ENCODE results near the gene ACVR2B.

Gene ACVR2B

DNA sequence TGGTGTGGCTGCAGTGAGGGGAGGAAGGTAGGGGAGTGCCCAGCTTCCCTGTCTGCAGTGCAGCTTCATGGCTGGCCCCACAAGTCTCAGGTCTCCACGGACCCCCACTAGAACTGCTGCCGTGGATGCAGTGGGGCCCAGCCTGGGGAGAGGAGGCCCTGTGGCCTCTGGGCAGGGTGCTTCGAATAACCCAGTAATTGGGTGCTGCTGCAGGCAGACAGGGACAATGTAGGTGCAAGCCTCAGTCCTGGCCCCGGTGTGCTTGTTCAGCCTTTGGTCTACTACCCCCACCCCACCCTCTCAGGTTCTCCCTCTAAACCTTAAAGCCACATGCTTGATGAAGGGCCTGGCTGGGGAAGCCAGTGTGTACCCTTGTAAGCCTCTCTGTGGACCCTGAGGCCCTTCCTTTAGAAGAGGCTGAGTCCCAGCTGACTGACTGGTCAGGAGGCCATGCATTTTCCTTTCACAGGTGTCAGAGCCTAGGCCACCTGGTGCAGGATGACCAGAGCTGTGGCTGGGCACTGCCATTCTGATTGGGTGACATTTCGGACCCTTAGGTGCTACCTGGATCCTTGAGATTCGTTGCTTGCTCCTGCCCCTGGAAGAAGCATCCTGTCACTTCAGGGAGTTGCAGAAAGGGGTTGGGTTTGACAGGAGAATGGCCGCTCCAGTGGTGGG, 21.4 kb downstream of the ACVR2B start:
- no peak overlapping the region for H3K4me2 ChIP-seq (ENCODE audit: insufficient read depth, low read length, poor library complexity, severe bottlenecking)
- peaks cover 4 to 29% of the 10 kb centered on the region in 2 donors for H3K9me3 ChIP-seq (replicated peaks in 1 of 2; ENCODE audit: control insufficient read depth in 2 of 2, insufficient read depth in 1 of 2, low read depth in 1 of 2, low read length in 2 of 2)
- H2BK120ac ChIP-seq (ENCODE audit: low read depth, low read length), result no peak overlapping the region
- no peak overlapping the region for H3K14ac ChIP-seq (ENCODE audit: low read length)
- H3K27ac ChIP-seq (replicated peaks; ENCODE audit: low read length), result no peak overlapping the region
- no peaks in the 10 kb centered on the region for H3K27me3 ChIP-seq (ENCODE audit: control insufficient read depth in 3 of 3, insufficient read depth in 3 of 3, low read depth in 1 of 3, low read length in 3 of 3)
- H2BK5ac ChIP-seq (ENCODE audit: low read length), result no peak overlapping the region
- no peak overlapping the region for H2BK12ac ChIP-seq (ENCODE audit: low read length)
- H2AFZ ChIP-seq (ENCODE audit: low read length), result no peak overlapping the region
- H2BK15ac ChIP-seq (ENCODE audit: low read length), result no peak overlapping the region
- no peak overlapping the region for H3K18ac ChIP-seq (ENCODE audit: low read length)
- no peak overlapping the region for H3K9ac ChIP-seq (ENCODE audit: low read depth, low read length, poor library complexity)
- no peak overlapping the region for H4K91ac ChIP-seq (ENCODE audit: low read depth, low read length, poor library complexity)
- no peak overlapping the region for H4K8ac ChIP-seq (ENCODE audit: low read depth, low read length)
- H3K4ac ChIP-seq (ENCODE audit: low read length), result no peak overlapping the region
- H3K79me1 ChIP-seq (ENCODE audit: low read depth, low read length), result peaks cover 32% of the 10 kb centered on the region
- DNase-seq (ENCODE audit: low spot score), result no peak
- H3K23ac ChIP-seq (ENCODE audit: low read depth, low read length, poor library complexity), result no peak overlapping the region
- no peaks in the 10 kb centered on the region for H3K4me1 ChIP-seq (ENCODE audit: control insufficient read depth in 2 of 2, insufficient read depth in 1 of 2, low read depth in 1 of 2, low read length in 2 of 2)
- H3K4me3 ChIP-seq (ENCODE audit: low read length in 2 of 2), result no peak overlapping the region
- no peak overlapping the region for H2AK5ac ChIP-seq (ENCODE audit: low read depth, low read length)
- H3K36me3 ChIP-seq (replicated peaks in 1 of 2; ENCODE audit: control insufficient read depth in 2 of 2, insufficient read depth in 2 of 2, low read length in 2 of 2), result peaks cover 21 to 63% of the 10 kb centered on the region in 2 donors
- no CpG with 5 or more reads among the region's 7 CpGs for WGBS, 2 donors (ENCODE audit: extremely low coverage in 2 of 2, insufficient read length in 2 of 2, insufficient replicate concordance in 1 of 2)

GRCh38 chr3:38475716-38476115, 22.0 kb downstream of the ACVR2B start:
- Histone ChIP-seq H3K36me3 (replicated peaks in 1 of 2; ENCODE audit: control insufficient read depth in 2 of 2, insufficient read depth in 2 of 2, low read length in 2 of 2) (peaks cover 28 to 70% of the 10 kb centered on the region in 2 donors), H3K9ac (ENCODE audit: low read depth, low read length, poor library complexity) (no peak overlapping the region), H3K27me3 (ENCODE audit: control insufficient read depth in 3 of 3, insufficient read depth in 3 of 3, low read depth in 1 of 3, low read length in 3 of 3) (no peaks in the 10 kb centered on the region), H4K91ac (ENCODE audit: low read depth, low read length, poor library complexity) (no peak overlapping the region), H4K8ac (ENCODE audit: low read depth, low read length) (no peak overlapping the region), H2BK12ac (ENCODE audit: low read length) (no peak overlapping the region), H3K4me3 (ENCODE audit: low read length in 2 of 2) (no peak overlapping the region), H3K23ac (ENCODE audit: low read depth, low read length, poor library complexity) (no peak overlapping the region), H3K4me1 (ENCODE audit: control insufficient read depth in 2 of 2, insufficient read depth in 1 of 2, low read depth in 1 of 2, low read length in 2 of 2) (no peaks in the 10 kb centered on the region), H3K79me1 (ENCODE audit: low read depth, low read length) (peaks cover 32% of the 10 kb centered on the region), H2BK5ac (ENCODE audit: low read length) (no peak overlapping the region), H3K18ac (ENCODE audit: low read length) (no peak overlapping the region), H3K4ac (ENCODE audit: low read length) (no peak overlapping the region), H3K14ac (ENCODE audit: low read length) (no peak overlapping the region), H2AK5ac (ENCODE audit: low read depth, low read length) (no peak overlapping the region), H3K27ac (replicated peaks; ENCODE audit: low read length) (no peak overlapping the region), H2BK15ac (ENCODE audit: low read length) (no peak overlapping the region), H3K9me3 (replicated peaks in 1 of 2; ENCODE audit: control insufficient read depth in 2 of 2, insufficient read depth in 1 of 2, low read depth in 1 of 2, low read length in 2 of 2) (peaks cover 4 to 22% of the 10 kb centered on the region in 2 donors), H3K4me2 (ENCODE audit: insufficient read depth, low read length, poor library complexity, severe bottlenecking) (no peak overlapping the region), H2AFZ (ENCODE audit: low read length) (no peak overlapping the region), H2BK120ac (ENCODE audit: low read depth, low read length) (no peak overlapping the region)
- no peak for DNase-seq (ENCODE audit: low spot score)
- WGBS, 2 donors (ENCODE audit: extremely low coverage in 2 of 2, insufficient read length in 2 of 2, insufficient replicate concordance in 1 of 2), result no CpG with 5 or more reads among the region's 6 CpGs

DNA sequence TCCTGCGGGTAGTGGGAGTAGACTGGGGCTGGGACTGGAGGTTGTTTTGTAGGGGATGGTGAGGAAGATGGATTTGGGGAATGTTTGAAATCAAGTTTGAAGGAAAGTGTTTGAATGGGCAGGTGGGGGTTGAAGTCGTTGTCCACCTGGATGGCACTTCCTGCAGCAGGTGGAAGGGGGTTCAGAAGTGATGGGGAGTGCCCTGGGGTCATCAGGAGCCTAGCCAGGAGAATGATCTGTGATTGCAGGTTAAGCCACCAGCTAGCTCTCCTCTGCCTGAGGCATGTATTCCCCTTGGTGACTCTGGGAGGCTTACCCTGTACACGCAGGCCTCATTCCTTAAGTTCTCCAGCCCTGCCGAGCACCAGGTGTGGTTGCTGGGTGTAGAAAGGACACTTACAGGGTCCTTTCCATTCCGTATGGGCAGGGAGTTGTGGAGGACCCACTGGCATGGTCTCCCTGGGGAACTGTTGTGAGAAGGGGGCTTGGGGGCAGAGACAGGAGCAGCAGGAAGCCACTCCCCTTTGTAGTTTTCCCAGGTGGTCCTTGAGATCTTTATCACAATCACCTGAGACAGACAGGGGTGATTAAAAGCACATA, 22.6 kb downstream of the ACVR2B start:
- no peak overlapping the region for H3K14ac ChIP-seq (ENCODE audit: low read length)
- no CpG with 5 or more reads among the region's 5 CpGs for WGBS, 2 donors (ENCODE audit: extremely low coverage in 2 of 2, insufficient read length in 2 of 2, insufficient replicate concordance in 1 of 2)
- no peak overlapping the region for H2BK15ac ChIP-seq (ENCODE audit: low read length)

DNA sequence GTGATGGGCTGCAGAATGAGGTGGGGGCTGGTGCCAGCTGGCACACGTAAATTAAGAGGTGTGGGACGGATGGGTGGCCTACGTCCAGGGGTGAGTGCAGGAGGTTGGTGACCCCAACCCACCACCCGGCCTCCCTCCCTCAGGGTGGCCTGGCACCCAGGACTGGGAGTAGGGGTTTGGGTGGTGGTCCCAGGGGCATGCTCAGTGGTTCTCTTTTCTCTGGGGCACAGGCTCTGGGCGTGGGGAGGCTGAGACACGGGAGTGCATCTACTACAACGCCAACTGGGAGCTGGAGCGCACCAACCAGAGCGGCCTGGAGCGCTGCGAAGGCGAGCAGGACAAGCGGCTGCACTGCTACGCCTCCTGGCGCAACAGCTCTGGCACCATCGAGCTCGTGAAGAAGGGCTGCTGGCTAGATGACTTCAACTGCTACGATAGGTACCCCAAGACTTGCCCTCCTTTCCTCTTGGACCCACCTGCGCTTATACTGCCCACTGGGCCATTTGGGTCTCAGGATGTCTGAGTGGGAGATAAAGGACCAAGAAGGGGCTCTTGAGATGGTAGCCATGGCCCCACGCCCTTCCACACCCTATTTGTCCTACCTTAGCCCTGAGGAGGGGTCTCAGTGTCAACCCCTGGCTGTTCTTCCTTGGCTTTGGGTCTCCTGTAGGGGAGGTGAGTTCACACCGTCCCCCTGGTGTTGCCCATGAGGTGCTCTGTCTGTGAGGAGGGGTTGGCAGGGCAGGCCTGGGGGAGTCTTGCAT, 23.5 kb downstream of the ACVR2B start:
- H3K14ac ChIP-seq (ENCODE audit: low read length), result no peak overlapping the region
- no peak overlapping the region for H2BK120ac ChIP-seq (ENCODE audit: low read depth, low read length)
- no peak overlapping the region for H4K8ac ChIP-seq (ENCODE audit: low read depth, low read length)
- no CpG with 5 or more reads among the region's 21 CpGs for WGBS, 2 donors (ENCODE audit: extremely low coverage in 2 of 2, insufficient read length in 2 of 2, insufficient replicate concordance in 1 of 2)
- no peak overlapping the region for H2AK5ac ChIP-seq (ENCODE audit: low read depth, low read length)
- H3K4me1 ChIP-seq (ENCODE audit: control insufficient read depth in 2 of 2, insufficient read depth in 1 of 2, low read depth in 1 of 2, low read length in 2 of 2), result no peaks in the 10 kb centered on the region
- peaks cover 40 to 74% of the 10 kb centered on the region in 2 donors for H3K36me3 ChIP-seq (replicated peaks in 1 of 2; ENCODE audit: control insufficient read depth in 2 of 2, insufficient read depth in 2 of 2, low read length in 2 of 2)
- DNase-seq (ENCODE audit: low spot score), result no peak
- no peak overlapping the region for H3K4ac ChIP-seq (ENCODE audit: low read length)
- no peak overlapping the region for H3K4me3 ChIP-seq (ENCODE audit: low read length in 2 of 2)
- no peak overlapping the region for H3K18ac ChIP-seq (ENCODE audit: low read length)
- H3K79me1 ChIP-seq (ENCODE audit: low read depth, low read length), result peaks cover 28% of the 10 kb centered on the region
- no peak overlapping the region for H2BK15ac ChIP-seq (ENCODE audit: low read length)
- H2BK12ac ChIP-seq (ENCODE audit: low read length), result no peak overlapping the region
- H3K27ac ChIP-seq (replicated peaks; ENCODE audit: low read length), result no peak overlapping the region
- no peak overlapping the region for H4K91ac ChIP-seq (ENCODE audit: low read depth, low read length, poor library complexity)
- H3K27me3 ChIP-seq (ENCODE audit: control insufficient read depth in 3 of 3, insufficient read depth in 3 of 3, low read depth in 1 of 3, low read length in 3 of 3), result no peaks in the 10 kb centered on the region
- H3K23ac ChIP-seq (ENCODE audit: low read depth, low read length, poor library complexity), result peak overlapping the region; percentile 11
- H3K9me3 ChIP-seq (replicated peaks in 1 of 2; ENCODE audit: control insufficient read depth in 2 of 2, insufficient read depth in 1 of 2, low read depth in 1 of 2, low read length in 2 of 2), result peaks cover 2 to 8% of the 10 kb centered on the region in 2 donors
- peak overlapping the region; percentile 21 for H3K9ac ChIP-seq (ENCODE audit: low read depth, low read length, poor library complexity)
- H2BK5ac ChIP-seq (ENCODE audit: low read length), result no peak overlapping the region
- no peak overlapping the region for H3K4me2 ChIP-seq (ENCODE audit: insufficient read depth, low read length, poor library complexity, severe bottlenecking)
- no peak overlapping the region for H2AFZ ChIP-seq (ENCODE audit: low read length)

More for the DNA sequence above, 22.6 kb downstream of the ACVR2B start:
- H2BK12ac ChIP-seq (ENCODE audit: low read length), result no peak overlapping the region
- H3K9me3 ChIP-seq (replicated peaks in 1 of 2; ENCODE audit: control insufficient read depth in 2 of 2, insufficient read depth in 1 of 2, low read depth in 1 of 2, low read length in 2 of 2), result peaks cover 2 to 17% of the 10 kb centered on the region in 2 donors
- H3K27ac ChIP-seq (replicated peaks; ENCODE audit: low read length), result no peak overlapping the region
- DNase-seq (ENCODE audit: low spot score), result no peak
- no peak overlapping the region for H3K4me3 ChIP-seq (ENCODE audit: low read length in 2 of 2)
- no peak overlapping the region for H4K8ac ChIP-seq (ENCODE audit: low read depth, low read length)
- H3K79me1 ChIP-seq (ENCODE audit: low read depth, low read length), result peaks cover 31% of the 10 kb centered on the region
- H2AK5ac ChIP-seq (ENCODE audit: low read depth, low read length), result no peak overlapping the region
- no peak overlapping the region for H2BK120ac ChIP-seq (ENCODE audit: low read depth, low read length)
- no peak overlapping the region for H3K23ac ChIP-seq (ENCODE audit: low read depth, low read length, poor library complexity)
- no peaks in the 10 kb centered on the region for H3K4me1 ChIP-seq (ENCODE audit: control insufficient read depth in 2 of 2, insufficient read depth in 1 of 2, low read depth in 1 of 2, low read length in 2 of 2)
- no peaks in the 10 kb centered on the region for H3K27me3 ChIP-seq (ENCODE audit: control insufficient read depth in 3 of 3, insufficient read depth in 3 of 3, low read depth in 1 of 3, low read length in 3 of 3)
- no peak overlapping the region for H4K91ac ChIP-seq (ENCODE audit: low read depth, low read length, poor library complexity)
- H3K18ac ChIP-seq (ENCODE audit: low read length), result no peak overlapping the region
- H3K4ac ChIP-seq (ENCODE audit: low read length), result no peak overlapping the region
- H2BK5ac ChIP-seq (ENCODE audit: low read length), result no peak overlapping the region
- H3K36me3 ChIP-seq (replicated peaks in 1 of 2; ENCODE audit: control insufficient read depth in 2 of 2, insufficient read depth in 2 of 2, low read length in 2 of 2), result peaks cover 33 to 74% of the 10 kb centered on the region in 2 donors
- H3K4me2 ChIP-seq (ENCODE audit: insufficient read depth, low read length, poor library complexity, severe bottlenecking), result no peak overlapping the region
- H2AFZ ChIP-seq (ENCODE audit: low read length), result no peak overlapping the region
- no peak overlapping the region for H3K9ac ChIP-seq (ENCODE audit: low read depth, low read length, poor library complexity)

Data from neuronal stem cell (in vitro differentiated cells).